ENCODE results near the gene DERL2. TPM values are rescaled to one million over a fixed set of nuclear protein-coding genes. Genes with fewer than 3 reads are reported as not detected.

DERL2 gene
- total RNA-seq, 1 donor from 2014 or later, result 26.1 TPM

DNA sequence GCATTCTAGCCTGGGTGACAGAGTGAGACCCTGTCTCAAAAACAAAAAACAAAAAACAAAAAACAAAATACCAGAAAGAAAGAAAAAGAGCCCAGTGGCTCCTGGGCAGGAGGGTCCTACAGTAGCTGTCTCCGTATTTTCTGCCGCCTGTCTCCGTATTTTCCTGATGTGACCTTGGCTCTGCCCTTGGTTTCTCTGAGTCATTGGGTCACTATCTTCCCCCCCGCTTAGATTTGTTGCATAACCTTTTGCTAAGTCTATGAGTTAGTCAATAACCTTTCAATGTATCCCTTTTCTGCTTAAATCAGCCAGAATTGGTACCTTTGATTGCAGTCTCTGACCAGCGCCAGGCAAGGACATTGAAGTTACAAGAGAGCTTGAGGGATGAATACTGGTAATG, 37.3 kb upstream of the DERL2 start:
- H3K36me3 ChIP-seq (ENCODE audit: control insufficient read depth in 3 of 3, insufficient read depth in 3 of 3, low read length in 3 of 3), result peaks cover 0 to 18% (median 5%) of the 10 kb centered on the region in 3 donors
- no peak overlapping the region for H3K9ac ChIP-seq (ENCODE audit: low read depth in 1 of 3, low read length in 3 of 3)
- no peaks in the 10 kb centered on the region for H3K27me3 ChIP-seq (ENCODE audit: control insufficient read depth in 3 of 3, insufficient read depth in 3 of 3, low read length in 3 of 3)
- peaks cover 9 to 22% (median 19%) of the 10 kb centered on the region in 3 donors for H3K4me1 ChIP-seq (ENCODE audit: control insufficient read depth in 3 of 3, insufficient read depth in 3 of 3, low read length in 3 of 3)
- H3K27ac ChIP-seq (ENCODE audit: low read depth, low read length), result no peak overlapping the region
- no peaks in the 10 kb centered on the region for H3K9me3 ChIP-seq (ENCODE audit: control insufficient read depth in 3 of 3, low read length in 3 of 3)
- no peak overlapping the region for H3K4me3 ChIP-seq (ENCODE audit: low read length in 3 of 3)

DNA sequence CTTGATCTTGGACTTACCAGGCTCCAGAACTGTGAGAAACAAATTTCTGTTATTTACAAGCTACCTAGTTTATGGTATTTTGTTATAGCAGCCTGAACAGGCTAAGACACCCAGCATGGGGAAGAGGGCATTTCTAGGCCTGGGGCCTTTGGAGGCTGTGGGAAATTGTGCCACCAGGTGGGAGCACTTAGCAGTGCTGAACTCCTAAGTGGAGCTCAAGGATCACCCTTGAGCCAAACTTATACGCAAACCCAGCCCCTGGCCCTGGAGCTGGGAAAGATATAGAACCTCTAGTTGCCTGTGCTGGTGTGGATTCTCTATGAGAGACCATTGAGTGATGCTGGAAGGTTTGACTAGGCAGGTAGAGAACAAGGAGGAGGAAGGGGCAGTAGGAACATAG, 36.5 kb upstream of the DERL2 start:
- Histone ChIP-seq H3K9ac (ENCODE audit: low read depth in 1 of 3, low read length in 3 of 3) (no peak overlapping the region), H3K9me3 (ENCODE audit: control insufficient read depth in 3 of 3, low read length in 3 of 3) (no peaks in the 10 kb centered on the region), H3K27me3 (ENCODE audit: control insufficient read depth in 3 of 3, insufficient read depth in 3 of 3, low read length in 3 of 3) (no peaks in the 10 kb centered on the region), H3K4me1 (ENCODE audit: control insufficient read depth in 3 of 3, insufficient read depth in 3 of 3, low read length in 3 of 3) (peaks cover 5 to 17% (median 13%) of the 10 kb centered on the region in 3 donors), H3K36me3 (ENCODE audit: control insufficient read depth in 3 of 3, insufficient read depth in 3 of 3, low read length in 3 of 3) (peaks cover 0 to 18% (median 5%) of the 10 kb centered on the region in 3 donors), H3K4me3 (ENCODE audit: low read length in 3 of 3) (no peak overlapping the region), H3K27ac (ENCODE audit: low read depth, low read length) (no peak overlapping the region)

DNA sequence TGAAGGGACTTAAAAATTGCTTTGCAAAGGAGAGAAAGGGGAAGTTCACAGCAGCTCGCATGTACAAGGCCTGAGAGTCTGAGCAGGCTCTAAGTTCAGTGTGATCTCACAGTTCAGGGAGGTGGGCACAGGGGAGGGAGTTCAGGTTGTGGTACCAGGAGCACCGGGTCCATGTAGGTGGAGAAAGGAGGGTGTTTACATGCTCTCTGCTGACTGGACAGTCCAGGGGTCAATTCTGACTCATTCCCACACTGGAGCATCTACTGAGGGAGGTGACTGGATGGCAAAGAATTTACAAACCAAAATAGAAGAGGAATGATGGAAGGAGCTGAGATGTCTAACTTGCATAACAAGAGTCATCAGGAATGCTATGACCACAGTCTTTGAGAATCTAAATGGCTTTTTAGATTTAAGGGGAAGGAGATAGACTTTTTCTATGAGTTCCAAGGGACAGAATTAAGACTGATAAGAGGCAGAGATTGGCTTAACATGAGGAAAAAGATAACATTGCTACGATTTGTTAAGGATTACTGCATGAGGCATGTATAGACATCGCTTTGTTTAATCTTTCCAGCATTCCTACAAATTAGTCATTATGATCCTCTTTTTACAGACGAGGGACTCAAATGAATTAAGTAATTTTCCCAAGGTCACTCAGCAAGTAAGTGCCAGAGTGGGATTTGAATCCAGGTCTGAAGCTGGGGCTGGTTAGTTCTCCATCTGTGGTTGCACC, 30.2 kb upstream of the DERL2 start:
- Histone ChIP-seq H3K27me3 (ENCODE audit: control insufficient read depth in 3 of 3, insufficient read depth in 3 of 3, low read length in 3 of 3) (no peaks in the 10 kb centered on the region), H3K27ac (ENCODE audit: low read depth, low read length) (no peak overlapping the region), H3K9me3 (ENCODE audit: control insufficient read depth in 3 of 3, low read length in 3 of 3) (no peaks in the 10 kb centered on the region), H3K4me3 (ENCODE audit: low read length in 3 of 3) (no peak overlapping the region), H3K4me1 (ENCODE audit: control insufficient read depth in 3 of 3, insufficient read depth in 3 of 3, low read length in 3 of 3) (peaks cover 0 to 2% (median 0%) of the 10 kb centered on the region in 3 donors), H3K9ac (ENCODE audit: low read depth in 1 of 3, low read length in 3 of 3) (no peak overlapping the region), H3K36me3 (ENCODE audit: control insufficient read depth in 3 of 3, insufficient read depth in 3 of 3, low read length in 3 of 3) (peaks cover 0 to 19% (median 3%) of the 10 kb centered on the region in 3 donors)

DNA sequence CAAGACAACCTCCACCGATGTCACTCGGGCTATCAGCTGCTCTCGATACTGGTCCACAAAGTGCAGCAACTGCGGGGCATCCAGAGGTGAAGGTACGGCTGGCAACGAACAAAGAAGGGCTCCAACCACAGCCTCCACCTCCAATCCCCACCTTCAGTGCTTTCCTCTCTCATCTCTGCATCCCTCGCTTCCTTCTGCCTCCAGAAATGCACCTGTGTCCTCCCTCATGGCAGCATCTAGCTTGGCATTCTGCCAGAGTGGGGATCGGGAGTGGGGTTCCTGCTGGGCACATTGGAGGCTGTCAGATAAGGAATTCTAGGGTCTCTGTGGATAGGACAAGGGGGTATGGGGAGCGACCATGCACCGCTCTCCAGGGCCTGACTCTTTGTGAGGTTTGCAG, 29.0 kb upstream of the DERL2 start:
- H3K4me3 ChIP-seq (ENCODE audit: low read length in 3 of 3), result no peak overlapping the region
- no peaks in the 10 kb centered on the region for H3K9me3 ChIP-seq (ENCODE audit: control insufficient read depth in 3 of 3, low read length in 3 of 3)
- no peaks in the 10 kb centered on the region for H3K27me3 ChIP-seq (ENCODE audit: control insufficient read depth in 3 of 3, insufficient read depth in 3 of 3, low read length in 3 of 3)
- no peak overlapping the region for H3K27ac ChIP-seq (ENCODE audit: low read depth, low read length)
- H3K4me1 ChIP-seq (ENCODE audit: control insufficient read depth in 3 of 3, insufficient read depth in 3 of 3, low read length in 3 of 3), result peaks cover 0 to 2% (median 0%) of the 10 kb centered on the region in 3 donors
- no peak overlapping the region for H3K9ac ChIP-seq (ENCODE audit: low read depth in 1 of 3, low read length in 3 of 3)
- H3K36me3 ChIP-seq (ENCODE audit: control insufficient read depth in 3 of 3, insufficient read depth in 3 of 3, low read length in 3 of 3), result peaks cover 0 to 13% (median 3%) of the 10 kb centered on the region in 3 donors

DNA sequence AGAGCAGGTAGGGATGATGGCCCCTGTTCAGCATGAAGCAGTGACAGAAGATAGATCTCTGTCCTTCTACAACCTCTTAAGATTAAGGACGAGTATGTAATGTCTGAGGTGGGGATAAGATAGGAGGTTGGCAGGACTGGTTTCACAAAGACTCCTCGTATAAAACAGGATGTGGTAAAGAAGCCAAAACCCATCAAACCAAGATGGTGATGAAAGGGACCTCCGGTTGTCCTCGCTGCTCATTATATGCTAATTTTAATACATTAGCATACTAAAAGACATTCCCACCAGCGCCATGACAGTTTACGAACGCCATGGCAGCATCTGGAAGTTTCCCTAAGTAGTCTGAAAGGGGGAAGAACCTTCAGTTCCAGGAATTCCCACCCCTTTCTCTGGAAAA, 27.6 kb upstream of the DERL2 start:
- peaks cover 0 to 2% (median 0%) of the 10 kb centered on the region in 3 donors for H3K4me1 ChIP-seq (ENCODE audit: control insufficient read depth in 3 of 3, insufficient read depth in 3 of 3, low read length in 3 of 3)
- no peak overlapping the region for H3K4me3 ChIP-seq (ENCODE audit: low read length in 3 of 3)
- H3K36me3 ChIP-seq (ENCODE audit: control insufficient read depth in 3 of 3, insufficient read depth in 3 of 3, low read length in 3 of 3), result peaks cover 0 to 13% (median 3%) of the 10 kb centered on the region in 3 donors
- H3K9ac ChIP-seq (ENCODE audit: low read depth in 1 of 3, low read length in 3 of 3), result no peak overlapping the region
- H3K27me3 ChIP-seq (ENCODE audit: control insufficient read depth in 3 of 3, insufficient read depth in 3 of 3, low read length in 3 of 3), result no peaks in the 10 kb centered on the region
- no peaks in the 10 kb centered on the region for H3K9me3 ChIP-seq (ENCODE audit: control insufficient read depth in 3 of 3, low read length in 3 of 3)
- H3K27ac ChIP-seq (ENCODE audit: low read depth, low read length), result no peak overlapping the region

DNA sequence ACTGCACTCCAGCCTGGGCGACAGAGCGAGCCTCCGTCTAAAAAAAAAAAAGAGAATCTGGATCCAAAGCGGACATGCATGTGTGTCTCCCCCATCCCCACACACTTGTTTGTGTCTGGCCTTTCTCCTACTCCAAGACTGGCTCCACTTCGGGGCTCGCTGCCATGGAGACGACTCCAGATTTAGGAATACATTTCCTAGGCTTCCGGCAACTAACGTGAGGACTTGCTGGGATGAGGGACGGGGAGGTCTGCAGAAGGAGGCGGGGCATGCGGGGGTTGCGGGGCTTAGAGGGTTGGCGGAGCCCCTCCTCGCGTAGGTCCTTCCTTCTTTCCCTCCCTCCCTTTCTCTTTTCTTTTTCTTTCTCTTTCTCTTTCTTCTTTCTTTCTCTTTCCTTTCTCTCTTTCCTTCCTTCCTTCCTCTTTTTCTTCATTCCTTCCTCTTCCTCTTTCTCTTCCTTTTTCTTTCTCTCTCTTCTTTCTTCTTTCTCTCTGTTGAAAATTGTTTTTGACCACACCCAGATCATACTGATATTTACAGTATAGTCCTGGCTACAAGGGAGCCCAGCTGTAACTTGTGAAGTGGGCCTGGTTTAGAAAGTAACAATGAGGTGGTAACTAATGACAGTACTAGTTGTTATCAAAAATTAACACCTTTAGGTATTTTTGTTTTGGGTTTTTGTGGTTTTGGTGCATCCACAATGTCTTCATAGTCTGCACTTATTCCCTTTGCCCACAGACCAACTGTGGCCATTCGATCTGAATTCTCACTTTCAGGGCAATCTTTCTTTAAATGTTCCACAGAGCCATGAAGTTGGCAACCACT, 25.6 kb upstream of the DERL2 start:
- Histone ChIP-seq H3K36me3 (ENCODE audit: control insufficient read depth in 3 of 3, insufficient read depth in 3 of 3, low read length in 3 of 3) (peaks cover 0 to 13% (median 3%) of the 10 kb centered on the region in 3 donors), H3K9me3 (ENCODE audit: control insufficient read depth in 3 of 3, low read length in 3 of 3) (no peaks in the 10 kb centered on the region), H3K27me3 (ENCODE audit: control insufficient read depth in 3 of 3, insufficient read depth in 3 of 3, low read length in 3 of 3) (no peaks in the 10 kb centered on the region), H3K4me3 (ENCODE audit: low read length in 3 of 3) (no peak overlapping the region), H3K4me1 (ENCODE audit: control insufficient read depth in 3 of 3, insufficient read depth in 3 of 3, low read length in 3 of 3) (peaks cover 0 to 2% (median 0%) of the 10 kb centered on the region in 3 donors), H3K27ac (ENCODE audit: low read depth, low read length) (no peak overlapping the region), H3K9ac (ENCODE audit: low read depth in 1 of 3, low read length in 3 of 3) (no peak overlapping the region)

DNA sequence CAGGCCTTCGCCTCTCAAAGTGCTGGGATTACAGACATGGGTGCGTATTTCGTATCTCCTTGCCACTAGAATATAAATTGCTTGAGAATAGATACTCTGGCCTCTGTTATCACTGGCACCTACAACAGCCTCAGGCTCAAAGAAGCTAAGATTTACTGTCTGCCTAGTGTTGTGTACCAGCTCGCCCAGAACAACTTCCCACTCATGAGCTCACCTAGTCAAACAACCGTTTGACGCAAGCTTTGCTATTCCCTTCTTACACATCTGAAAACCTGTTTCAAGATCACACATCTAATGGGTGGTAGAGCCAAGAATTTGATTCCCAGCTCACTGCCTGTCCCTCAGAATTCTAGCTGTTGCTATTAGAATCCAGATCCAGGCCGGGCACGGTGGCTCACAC, 24.8 kb upstream of the DERL2 start:
- no peak overlapping the region for H3K27ac ChIP-seq (ENCODE audit: low read depth, low read length)
- H3K4me3 ChIP-seq (ENCODE audit: low read length in 3 of 3), result no peak overlapping the region
- no peaks in the 10 kb centered on the region for H3K9me3 ChIP-seq (ENCODE audit: control insufficient read depth in 3 of 3, low read length in 3 of 3)
- no peaks in the 10 kb centered on the region for H3K4me1 ChIP-seq (ENCODE audit: control insufficient read depth in 3 of 3, insufficient read depth in 3 of 3, low read length in 3 of 3)
- H3K9ac ChIP-seq (ENCODE audit: low read depth in 1 of 3, low read length in 3 of 3), result no peak overlapping the region
- H3K36me3 ChIP-seq (ENCODE audit: control insufficient read depth in 3 of 3, insufficient read depth in 3 of 3, low read length in 3 of 3), result peaks cover 0 to 13% (median 3%) of the 10 kb centered on the region in 3 donors
- no peaks in the 10 kb centered on the region for H3K27me3 ChIP-seq (ENCODE audit: control insufficient read depth in 3 of 3, insufficient read depth in 3 of 3, low read length in 3 of 3)

DNA sequence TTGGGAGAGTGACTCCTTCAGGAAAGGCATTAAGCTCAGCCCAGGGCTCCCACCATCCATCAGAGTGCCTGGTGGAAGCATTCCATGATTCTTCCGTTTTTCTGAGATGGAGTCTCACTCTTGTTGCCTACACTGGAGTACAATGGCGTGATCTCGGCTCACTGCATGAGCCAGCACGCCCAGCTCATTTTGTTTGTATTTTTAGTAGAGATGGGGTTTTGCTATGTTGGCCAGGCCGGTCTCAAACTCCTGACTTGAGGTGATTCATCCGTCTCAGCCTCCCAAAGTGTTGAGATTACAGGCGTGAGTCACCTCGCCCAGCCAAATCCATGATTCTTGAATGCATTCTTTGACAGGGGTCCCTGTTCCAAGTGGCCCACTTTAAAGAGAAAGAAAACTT, 23.5 kb upstream of the DERL2 start:
- no peaks in the 10 kb centered on the region for H3K27me3 ChIP-seq (ENCODE audit: control insufficient read depth in 3 of 3, insufficient read depth in 3 of 3, low read length in 3 of 3)
- no peak overlapping the region for H3K4me3 ChIP-seq (ENCODE audit: low read length in 3 of 3)
- no peaks in the 10 kb centered on the region for H3K4me1 ChIP-seq (ENCODE audit: control insufficient read depth in 3 of 3, insufficient read depth in 3 of 3, low read length in 3 of 3)
- H3K27ac ChIP-seq (ENCODE audit: low read depth, low read length), result no peak overlapping the region
- peaks cover 0 to 5% (median 0%) of the 10 kb centered on the region in 3 donors for H3K36me3 ChIP-seq (ENCODE audit: control insufficient read depth in 3 of 3, insufficient read depth in 3 of 3, low read length in 3 of 3)
- no peaks in the 10 kb centered on the region for H3K9me3 ChIP-seq (ENCODE audit: control insufficient read depth in 3 of 3, low read length in 3 of 3)
- no peak overlapping the region for H3K9ac ChIP-seq (ENCODE audit: low read depth in 1 of 3, low read length in 3 of 3)

DNA sequence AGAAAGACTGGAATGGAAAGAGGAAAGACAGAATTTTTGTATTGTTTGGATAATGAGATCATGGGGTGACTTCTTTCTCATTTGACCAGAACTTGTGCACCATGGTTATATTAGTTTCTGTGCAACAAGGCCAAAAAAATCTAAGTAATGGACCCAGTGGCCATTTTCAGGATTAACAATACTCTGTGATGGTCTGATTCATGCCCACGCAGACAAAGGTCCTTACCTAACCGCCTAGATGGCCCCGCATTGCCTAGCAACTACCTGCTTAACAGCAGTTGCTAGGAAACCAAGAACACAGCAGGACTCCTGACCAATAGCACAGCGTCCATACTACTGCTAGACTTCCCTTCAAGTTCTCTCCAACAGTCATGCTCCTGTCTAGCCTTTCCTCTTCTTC, 22.8 kb upstream of the DERL2 start:
- no peaks in the 10 kb centered on the region for H3K27me3 ChIP-seq (ENCODE audit: control insufficient read depth in 3 of 3, insufficient read depth in 3 of 3, low read length in 3 of 3)
- H3K9me3 ChIP-seq (ENCODE audit: control insufficient read depth in 3 of 3, low read length in 3 of 3), result no peaks in the 10 kb centered on the region
- no peak overlapping the region for H3K4me3 ChIP-seq (ENCODE audit: low read length in 3 of 3)
- H3K36me3 ChIP-seq (ENCODE audit: control insufficient read depth in 3 of 3, insufficient read depth in 3 of 3, low read length in 3 of 3), result peaks cover 0 to 3% (median 0%) of the 10 kb centered on the region in 3 donors
- H3K4me1 ChIP-seq (ENCODE audit: control insufficient read depth in 3 of 3, insufficient read depth in 3 of 3, low read length in 3 of 3), result no peaks in the 10 kb centered on the region
- no peak overlapping the region for H3K27ac ChIP-seq (ENCODE audit: low read depth, low read length)
- no peak overlapping the region for H3K9ac ChIP-seq (ENCODE audit: low read depth in 1 of 3, low read length in 3 of 3)

DNA sequence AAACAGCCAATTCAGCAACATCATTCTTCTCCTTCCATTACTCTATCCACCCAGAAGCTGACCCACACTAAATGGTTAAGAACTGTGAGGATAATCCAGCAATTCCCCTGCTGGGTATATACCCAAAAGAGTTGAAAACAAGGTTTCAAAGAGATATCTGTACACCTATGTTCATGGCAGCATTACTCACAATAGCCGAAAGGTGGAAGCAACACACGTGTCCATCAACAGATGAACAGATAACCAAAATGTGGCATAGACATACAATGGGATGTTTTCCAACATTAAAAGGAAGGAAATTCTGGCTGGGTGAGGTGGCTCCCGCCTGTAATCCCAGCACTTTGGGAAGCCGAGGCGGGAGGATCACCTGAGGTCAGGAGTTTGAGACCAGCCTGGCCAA, 20.3 kb upstream of the DERL2 start:
- Histone ChIP-seq H3K4me3 (ENCODE audit: low read length in 3 of 3) (no peak overlapping the region), H3K36me3 (ENCODE audit: control insufficient read depth in 3 of 3, insufficient read depth in 3 of 3, low read length in 3 of 3) (peaks cover 0 to 3% (median 0%) of the 10 kb centered on the region in 3 donors), H3K9me3 (ENCODE audit: control insufficient read depth in 3 of 3, low read length in 3 of 3) (no peaks in the 10 kb centered on the region), H3K9ac (ENCODE audit: low read depth in 1 of 3, low read length in 3 of 3) (no peak overlapping the region), H3K27ac (ENCODE audit: low read depth, low read length) (no peak overlapping the region), H3K4me1 (ENCODE audit: control insufficient read depth in 3 of 3, insufficient read depth in 3 of 3, low read length in 3 of 3) (no peaks in the 10 kb centered on the region), H3K27me3 (ENCODE audit: control insufficient read depth in 3 of 3, insufficient read depth in 3 of 3, low read length in 3 of 3) (peaks cover 0 to 3% (median 0%) of the 10 kb centered on the region in 3 donors)
